ENCODE data around the gene ZNF716.
"Not testable (repeated sequence)": the region's sequence is repeated elsewhere in the genome, so short reads cannot be mapped to it uniquely, and the experiment has no call there.

ZNF716 gene

DNA sequence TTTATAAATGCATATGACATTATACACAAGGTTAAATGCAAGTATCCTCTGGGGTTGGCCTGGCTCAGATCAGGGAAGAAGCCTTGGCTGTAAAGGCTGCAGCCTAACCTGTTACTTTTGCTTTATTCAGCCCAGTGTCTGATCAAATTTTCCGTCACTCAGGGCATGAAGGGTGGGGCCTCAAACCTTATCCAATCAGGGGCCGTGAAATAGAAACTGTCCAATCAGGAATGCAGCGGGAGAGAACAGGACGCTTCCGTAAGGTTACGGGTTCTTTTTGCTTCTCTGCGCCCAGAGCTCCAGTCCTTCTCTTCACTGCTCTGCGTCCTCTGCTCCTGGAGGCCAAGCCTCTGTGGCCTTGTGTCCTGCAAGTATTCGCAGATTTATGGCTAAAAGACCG is at the start of gene ZNF716:
TSS of gene ZNF716 (plus strand) at position 274 of the 400 bp plus-strand sequence. CDS start at position 386, 112 bp downstream.
- no peak for DNase-seq (ENCODE audit: low spot score)

DNA sequence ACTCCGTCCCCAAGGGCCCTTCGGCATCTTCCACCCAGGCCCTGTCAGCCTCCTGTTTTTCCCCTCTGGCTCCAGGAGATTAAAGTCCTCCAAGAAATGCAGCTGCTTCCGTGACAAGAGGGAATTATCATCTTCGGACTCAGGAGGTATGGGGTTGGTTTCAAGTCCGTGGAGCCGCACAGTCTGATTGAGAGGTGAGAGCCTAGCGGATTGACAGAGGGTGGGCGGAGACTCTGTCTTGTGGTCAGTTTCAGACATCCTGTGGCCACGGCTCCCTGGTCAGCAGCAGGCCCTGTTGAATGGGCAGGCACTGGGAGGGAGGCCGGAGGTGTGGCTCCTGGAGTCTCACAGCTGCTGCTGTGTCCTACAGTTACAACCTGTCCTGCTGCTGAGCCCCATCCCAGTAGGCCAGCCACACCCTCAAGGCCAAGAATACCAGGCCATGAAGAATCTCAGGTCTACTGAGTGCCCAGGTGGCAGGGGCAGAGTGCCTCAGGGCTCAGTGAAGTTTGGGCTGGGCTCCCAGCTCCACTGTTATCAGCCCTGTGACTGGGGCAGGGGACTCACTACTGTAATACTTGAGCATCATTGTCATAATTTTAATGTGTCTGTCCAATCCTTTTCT is 49.3 kb upstream of the ZNF716 start:
- DNase-seq (ENCODE audit: low spot score), result no peak

DNA sequence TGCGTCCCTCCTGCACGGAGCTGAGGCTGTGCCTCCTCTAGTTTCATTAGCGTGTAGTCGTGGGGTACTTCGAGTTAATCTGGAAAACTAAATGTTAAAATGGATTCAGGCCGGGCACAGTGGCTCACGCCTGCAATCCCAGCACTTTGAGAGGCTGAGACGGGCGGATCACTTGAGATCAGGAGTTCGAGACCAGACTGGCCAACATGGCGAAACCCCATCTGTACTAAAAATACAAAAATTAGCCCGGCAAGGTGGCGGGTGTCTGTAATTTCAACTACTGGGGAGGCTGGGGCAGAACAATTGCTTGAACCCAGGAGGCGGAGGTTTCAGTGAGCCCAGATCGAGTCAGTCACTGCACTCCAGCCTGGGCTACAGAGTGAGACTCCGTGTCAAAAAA is 46.9 kb upstream of the ZNF716 start:
- not testable (repeated sequence) for DNase-seq (ENCODE audit: low spot score)

DNA sequence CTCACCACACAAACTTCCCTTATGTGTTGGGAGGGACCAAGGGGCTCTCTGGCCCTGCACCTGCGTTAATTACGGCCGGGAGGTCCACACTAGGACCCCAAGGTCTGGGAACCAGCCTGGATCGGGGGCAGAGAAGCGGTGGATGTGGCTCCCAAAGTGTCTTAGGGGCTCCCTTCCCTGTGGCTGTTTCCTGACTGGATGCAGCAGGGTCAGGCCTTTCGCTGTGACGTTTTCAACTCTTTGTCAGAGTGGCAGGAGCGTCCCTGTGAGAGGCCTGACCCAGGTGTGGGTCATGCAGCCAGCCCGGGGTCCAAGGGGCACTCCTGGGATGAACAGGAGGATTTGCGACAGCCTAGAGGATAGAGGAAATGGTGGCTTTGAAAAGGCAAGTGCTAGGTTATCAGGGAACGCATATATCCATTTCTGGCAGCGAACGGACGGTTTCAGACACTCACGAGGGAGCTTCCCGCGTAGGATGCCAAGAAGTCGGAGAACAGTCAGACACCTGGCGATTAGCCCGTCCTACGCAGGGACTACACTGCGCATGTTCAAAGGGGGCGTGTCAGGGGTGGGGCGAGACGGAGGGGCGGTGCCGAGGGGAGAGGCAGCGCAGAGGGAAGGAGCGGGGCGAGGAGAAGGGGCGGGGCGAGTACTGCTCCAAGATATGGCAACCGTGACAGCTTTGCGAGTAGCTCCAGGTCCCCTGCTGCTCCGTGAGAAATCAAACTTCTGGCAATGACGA is 46.2 kb upstream of the ZNF716 start:
- no peak for DNase-seq (ENCODE audit: low spot score)

DNA sequence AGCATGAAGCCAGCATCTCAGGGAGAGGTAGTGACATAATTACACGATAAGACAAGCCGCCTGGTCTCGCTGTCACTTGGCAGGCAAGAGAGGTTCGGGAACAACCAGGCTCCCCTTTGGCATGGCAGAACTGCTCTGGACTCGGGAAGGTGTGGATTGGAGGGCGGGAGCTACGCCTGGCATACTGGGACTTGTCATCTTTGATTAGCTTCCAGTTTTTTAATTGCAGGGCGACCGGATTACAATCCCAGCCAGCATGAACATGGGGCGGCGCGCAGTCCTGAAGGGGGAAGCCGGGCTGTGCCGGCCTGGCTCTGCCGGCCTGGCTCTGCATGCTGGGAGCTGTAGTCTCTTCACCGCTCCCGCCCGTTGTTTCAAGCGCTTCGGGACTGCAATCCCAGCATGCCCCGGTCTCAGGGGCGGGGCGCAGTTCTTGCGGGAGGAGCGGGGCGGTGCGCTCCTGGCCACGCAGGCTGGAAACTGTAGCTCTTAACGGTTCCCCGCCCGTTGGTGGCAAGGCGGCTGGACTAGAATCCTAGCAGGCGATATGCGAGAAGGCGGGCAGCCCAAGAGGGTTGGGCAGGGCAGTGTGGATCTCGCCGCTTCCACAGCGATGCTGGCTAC is 45.5 kb upstream of the ZNF716 start:
- no peak for DNase-seq (ENCODE audit: low spot score)

DNA sequence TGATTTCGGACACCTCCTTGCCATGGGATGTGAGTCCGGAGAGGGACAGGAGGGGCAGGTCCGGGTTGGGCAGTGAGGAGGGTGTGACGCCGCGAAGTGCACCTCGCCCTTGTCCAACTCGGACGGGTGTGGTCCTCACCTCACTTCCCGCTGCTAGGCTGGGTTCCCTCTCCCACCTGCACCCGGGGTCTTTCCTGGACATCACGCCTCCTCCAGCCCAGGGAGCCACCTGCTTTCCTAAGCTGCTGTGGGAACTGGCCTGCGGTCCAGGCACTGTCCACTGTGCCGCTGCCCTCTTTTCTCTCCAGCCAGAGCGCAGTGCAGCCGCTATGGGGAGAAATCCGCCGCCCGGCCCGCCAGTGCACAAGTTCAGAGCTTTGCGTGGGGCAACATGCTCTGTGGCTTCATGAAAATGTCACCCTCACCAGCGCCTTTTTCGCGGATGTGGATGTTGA is 45.0 kb upstream of the ZNF716 start:
- no peak for DNase-seq (ENCODE audit: low spot score)

DNA sequence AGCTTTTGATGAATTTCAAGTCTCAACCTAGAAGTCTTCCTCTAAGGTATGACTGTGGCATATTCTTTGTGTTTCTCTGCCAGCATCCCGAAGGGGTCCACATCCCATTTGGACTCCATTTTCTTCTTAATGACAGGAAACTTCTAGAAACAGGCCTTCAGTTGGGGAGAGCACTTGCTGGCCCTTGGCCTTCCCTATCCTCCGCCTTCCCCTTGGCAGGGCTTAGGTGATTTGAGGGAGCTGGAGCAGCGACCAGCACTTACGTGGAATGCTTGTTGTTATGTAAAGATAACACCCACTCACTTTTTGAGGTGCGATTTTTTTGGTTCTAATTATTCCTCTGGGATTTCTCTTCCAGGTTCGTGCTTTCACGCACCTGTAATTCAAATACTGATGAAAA is 42.9 kb upstream of the ZNF716 start:
- no peak for DNase-seq (ENCODE audit: low spot score)

DNA sequence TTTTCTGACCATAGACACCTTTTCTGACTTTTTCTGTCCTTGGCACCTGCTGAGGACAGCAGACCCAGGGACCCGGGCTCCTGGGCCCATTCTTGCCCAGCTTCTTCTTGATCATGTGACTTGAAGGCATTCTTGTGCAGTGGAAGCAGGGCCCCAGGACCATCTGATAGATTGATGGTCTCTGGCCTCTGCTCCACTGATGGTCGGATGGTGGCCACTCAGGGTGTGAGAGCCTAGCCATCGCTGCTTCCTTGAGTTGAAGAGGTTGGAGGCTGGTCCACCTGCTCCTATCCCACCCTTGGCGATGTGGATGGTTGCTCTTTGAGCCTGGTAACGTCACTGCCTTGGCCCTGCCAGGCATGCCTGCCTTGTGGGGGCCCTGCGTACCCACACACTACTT is 37.8 kb upstream of the ZNF716 start:
- DNase-seq (ENCODE audit: low spot score), result no peak

DNA sequence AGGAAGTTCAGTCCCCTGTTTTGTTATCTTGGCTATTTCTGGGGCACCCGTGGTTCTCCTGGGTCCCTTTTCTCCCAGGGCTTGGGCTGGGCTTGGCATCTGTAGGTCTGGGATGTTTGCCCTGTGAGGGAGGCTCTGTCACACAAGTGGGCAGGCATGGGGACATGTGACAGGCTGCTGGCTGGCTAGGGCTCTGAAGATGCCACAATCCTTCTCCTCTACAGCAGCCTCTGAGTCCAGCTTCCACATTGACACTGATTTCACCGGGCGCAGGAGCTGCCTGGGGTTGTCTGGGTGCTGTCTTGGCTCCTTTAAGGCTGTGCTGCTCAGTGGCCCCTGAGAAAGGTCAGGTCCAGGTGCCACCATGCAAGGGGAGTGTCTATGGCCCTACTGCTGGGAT is 37.4 kb upstream of the ZNF716 start:
- DNase-seq (ENCODE audit: low spot score), result no peak

DNA sequence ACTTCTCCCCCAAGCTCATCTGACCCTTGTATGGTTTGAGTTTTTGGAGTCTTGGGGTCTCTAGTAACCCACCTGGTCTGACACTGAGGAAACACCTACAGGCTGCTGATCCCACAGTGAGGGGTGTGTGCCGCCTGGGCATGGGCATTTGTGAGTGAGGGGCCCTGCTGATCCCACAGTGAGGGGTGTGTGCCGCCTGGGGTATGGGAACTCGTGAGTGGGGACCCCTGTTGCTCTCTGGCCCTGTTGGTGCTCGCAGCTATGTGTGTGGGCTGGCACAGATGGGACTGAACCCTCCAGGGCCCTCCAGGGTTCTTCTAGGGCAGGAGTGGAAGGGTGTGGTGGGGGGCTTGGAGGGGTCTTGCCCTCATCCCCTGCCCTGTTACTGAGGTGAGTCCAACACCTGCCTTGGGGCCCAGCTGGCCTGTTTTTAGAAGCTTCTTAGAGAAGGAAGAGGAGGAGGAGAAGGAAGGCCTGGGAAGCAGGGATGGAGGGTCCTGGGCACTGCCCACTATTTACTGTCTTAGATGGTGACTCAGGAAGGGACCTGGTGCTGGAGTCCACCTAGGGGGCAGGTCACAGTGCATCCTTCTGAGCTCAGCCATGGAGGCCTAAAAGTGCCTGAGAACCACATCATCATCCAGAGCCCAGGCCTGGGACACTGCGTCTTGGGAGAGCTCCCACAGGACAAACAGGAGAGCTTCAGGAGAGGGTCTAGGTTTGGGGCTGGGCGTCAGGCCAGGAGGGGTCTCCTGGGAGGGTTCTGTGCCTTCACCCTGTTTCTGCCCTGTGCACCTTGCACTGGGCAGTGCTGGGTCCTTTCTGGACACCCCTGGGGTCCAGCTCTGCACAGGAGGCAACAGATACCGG is 36.2 kb upstream of the ZNF716 start:
- no peak for DNase-seq (ENCODE audit: low spot score)

DNA sequence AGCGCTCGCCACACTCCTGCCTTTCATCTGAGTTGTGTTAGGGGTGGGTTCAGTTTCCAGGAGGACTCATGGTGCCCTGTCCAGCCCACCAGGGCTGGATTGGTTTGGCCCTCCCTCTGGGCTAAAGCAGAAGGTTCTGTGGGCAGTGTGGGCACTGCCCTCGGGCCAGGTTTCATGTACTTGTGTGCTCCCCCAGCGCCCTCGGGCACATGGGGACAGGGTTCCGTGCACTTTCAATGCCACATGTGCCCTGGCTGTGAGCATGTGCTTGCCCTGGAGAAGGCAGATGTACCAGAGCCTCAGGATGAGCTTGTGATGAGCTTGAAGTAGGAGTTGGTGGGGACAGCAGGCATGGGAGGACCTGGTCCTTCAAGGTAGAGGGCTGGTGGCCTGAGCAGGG is 35.6 kb upstream of the ZNF716 start:
- no peak for DNase-seq (ENCODE audit: low spot score)

DNA sequence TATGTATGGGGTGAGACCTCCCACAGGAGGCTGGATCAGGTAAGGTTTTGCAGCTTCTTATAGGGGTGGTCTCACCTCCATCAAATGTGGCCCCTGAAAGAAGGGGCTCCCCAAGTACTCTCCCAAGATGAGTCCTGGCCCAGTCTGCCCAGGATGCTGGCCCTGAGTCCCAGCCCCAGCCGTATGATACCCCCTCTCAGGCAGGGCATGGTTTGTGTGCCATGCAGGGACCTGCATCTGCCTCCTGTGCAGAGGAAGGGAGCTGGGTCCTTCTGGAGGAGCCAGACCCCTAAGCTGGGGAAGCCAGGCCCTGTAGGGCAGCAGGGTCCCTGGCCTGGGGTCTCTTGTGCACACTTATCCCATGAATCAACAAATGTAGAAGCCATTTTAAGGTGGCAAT is 35.1 kb upstream of the ZNF716 start:
- no peak for DNase-seq (ENCODE audit: low spot score)

DNA sequence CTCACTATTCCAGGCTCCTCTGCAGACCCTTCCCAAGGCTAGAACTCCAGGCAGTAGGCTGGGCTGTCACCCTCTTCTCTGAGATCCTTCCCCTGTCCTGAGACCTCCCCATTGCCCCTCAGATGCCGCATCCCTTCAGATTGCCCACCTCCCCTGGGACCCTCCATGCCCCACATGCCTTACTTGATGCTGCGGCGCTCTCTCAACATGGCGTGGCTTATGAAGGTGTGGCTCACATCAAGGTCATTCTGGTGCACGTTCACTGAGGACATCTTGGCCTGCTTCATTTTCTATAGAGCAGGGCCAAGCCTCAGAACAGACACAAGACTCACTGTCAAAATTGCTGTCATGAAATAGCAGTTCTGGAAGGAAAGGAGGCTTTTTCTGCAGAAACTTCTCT is 34.7 kb upstream of the ZNF716 start:
- no peak for DNase-seq (ENCODE audit: low spot score)

DNA sequence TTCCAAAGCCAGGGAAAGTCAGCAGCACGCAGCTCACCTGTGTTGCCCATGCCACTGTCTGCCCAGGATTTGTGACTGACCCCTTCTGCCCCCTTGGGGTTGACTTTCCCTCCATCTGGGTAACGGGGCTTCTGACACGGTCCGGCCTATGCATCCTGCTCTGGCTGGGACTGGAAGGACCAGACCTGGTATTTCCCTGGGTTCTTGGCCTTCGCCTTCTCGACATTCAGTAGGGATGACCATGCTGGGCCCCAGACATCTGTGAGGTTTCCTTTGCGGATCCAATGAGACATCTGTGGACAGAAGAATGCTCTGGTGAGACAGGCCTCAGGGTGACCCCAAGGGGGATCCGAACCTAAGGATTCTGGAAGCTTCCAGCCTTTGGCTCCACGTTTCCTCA is 34.2 kb upstream of the ZNF716 start:
- no peak for DNase-seq (ENCODE audit: low spot score)

DNA sequence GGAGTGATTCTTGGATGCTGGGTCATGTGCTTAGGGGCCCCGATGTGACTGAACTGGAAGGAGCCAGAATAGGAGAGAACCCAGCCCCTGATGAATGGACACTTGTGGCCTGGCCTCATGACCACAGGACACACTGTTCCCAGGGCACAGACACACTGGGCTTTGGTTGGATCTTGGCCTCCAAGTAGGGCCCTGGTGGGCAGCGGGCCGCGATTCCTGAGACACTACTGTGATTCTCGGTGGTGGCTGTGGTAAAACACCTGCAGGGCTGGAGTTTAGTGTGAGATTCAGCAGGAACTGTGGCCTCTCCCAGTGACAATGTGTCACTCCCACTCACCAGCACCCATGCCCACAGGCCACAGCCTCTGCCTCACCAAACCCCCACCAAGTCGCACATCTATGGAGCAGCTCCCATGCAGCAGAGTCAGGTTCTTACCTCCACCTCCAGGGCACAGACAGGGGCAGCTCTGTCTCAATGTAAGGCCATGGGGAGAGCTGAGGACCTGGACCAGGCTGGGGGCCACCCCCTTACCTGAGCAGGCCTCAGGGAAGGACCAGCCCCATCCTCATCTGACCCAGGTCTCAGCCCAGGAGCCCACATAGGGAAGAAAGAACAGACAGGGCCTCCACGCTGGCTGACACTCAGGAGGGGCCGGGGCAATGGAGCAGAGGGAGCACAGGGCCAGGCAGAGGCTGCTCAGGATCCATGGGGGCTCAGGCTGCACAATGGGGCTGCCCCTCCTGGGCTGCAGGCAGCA is 33.2 kb upstream of the ZNF716 start:
- DNase-seq (ENCODE audit: low spot score), result no peak

DNA sequence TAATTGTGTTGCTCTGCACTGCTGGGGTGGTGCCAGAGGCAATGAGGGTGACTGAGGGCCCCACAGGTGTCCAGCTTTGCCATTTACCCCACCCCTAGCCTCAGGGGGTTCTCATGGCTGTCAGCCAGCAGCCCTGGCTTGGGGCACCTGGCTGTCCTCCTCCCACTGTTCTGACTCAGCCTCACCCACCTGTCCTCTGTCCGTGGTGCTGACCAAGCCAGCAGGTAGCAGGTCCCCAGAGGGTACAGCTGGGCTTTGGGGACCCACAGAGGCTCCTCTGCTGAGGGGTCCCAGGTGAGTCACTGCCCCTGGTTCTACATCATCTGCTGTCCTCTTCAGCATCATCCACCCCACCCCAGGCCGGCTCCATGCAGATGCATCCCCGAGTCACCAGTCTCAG is 32.2 kb upstream of the ZNF716 start:
- DNase-seq (ENCODE audit: low spot score), result no peak

DNA sequence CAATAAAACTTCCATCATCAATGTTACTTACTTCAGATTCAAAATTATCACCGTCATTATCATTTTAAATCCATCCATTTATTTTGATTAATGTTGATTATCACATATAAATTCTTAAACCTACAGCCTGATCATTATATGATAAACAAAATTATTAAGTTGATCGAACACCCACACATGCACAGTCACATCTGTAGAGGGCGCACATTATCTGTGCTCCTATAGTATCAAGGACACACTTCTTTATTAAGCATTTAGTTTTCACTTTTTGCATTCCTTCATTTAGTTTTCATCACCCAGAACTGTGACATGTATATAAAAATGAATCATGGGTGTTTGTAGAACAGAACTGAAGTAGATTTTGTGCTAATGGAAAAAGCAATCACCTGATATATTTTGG is 26.2 kb upstream of the ZNF716 start:
- no peak for DNase-seq (ENCODE audit: low spot score)

DNA sequence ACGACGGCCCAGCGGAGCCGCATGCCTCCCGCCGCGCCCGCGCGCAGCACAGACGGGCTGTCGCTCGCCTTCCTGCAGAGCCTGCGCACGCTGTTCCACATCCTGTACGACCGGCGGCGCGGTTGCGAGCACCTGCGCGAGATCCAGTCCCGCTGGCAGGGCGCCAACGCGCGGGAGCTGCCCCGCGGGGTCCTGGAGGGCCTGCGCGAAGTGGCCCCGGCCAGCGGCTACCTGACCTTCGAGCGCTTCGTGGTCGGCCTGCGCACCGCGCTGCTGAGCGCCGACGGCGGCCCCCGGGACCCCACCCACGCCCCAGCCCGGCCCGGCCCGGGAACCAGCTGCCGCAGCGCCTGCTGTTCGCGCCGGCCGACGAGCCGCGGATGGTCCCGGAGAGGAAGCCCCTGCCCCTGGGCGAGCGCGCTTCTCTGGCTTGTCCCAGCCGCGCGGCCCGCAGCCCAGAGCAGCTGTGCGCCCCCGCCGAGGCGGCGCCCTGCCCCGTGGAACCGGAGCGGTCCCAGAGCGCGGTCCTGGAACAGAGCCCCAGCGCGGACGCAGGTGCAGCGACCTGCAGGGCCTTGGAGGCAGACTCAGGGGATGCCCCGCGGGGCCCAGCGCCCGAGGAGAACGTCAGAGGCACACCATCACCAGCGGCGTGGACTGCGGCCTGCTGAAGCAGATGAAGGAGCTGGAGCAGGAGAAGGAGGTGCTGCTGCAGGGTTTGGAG is 25.3 kb upstream of the ZNF716 start:
- no peak for DNase-seq (ENCODE audit: low spot score)

DNA sequence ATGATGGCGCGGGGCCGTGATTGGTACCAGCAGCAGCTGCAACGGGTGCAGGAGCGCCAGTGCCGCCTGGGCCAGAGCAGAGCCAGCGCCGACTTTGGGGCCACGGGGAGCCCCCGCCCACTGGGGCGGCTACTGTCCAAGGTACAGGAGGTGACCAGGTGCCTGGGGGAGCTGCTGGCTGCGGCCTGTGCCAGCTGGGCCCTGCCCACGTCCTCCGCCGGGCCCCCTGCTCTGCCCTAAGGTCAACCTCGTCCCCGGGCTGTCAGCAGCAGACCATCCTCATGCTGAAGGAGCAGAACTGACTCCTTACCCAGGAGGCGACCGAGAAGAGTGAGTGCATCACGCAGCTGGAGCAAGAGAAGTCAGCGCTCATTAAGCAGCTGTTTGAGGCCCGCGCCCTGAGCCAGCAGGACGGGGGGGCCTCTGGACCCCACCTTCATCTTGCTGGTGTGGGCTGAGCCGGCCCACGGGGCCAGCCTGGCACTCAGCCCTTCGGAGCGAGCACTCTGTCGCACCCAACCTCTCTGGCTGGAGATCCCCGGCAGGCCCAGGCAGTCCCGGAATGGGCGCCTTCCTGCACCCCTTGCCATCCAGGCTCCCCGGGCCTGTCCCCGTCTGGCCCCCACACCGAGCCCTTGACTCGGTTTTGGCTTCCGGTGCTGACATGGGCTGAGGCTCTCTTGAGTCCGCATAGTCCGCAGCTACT is 24.6 kb upstream of the ZNF716 start:
- DNase-seq (ENCODE audit: low spot score), result no peak

DNA sequence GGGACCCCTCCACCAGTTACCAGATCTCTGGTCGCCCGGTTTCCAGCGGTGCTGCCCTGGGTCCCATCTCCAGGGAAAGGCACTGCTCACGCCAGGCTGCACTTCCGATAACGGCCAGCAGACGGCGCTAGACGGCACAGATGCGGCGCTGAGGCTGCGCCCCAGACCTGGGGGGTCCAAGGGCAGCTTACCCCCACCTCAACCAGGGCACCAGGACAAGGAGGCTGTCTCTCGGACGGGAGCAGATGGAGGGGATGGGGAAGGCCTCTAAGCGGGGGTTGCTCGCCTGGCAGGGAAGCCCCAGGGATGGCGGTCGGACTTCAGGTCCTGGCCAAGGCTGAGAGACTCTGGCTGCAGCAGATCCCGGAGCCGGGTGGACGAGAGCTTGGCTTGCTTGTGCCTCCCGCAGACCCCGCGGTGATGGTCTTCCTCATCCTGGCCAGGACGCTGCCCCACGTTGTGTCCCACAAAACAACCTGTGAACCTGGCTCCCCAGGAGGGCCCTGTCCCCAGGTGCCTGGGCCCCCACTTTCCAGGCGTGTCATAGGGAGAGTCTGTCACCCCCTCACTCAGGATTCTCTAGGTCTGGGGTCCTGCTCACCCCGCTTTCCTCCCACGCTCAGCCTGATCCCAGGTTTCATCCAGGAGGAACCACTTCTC is 23.9 kb upstream of the ZNF716 start:
- no peak for DNase-seq (ENCODE audit: low spot score)
